NCI-H82 treated with DMSO at 0.1 percent for 48 hours (cell line): ENCODE data around the gene MAGEB6.
"Not testable (repeated sequence)": the region's sequence is repeated elsewhere in the genome, so short reads cannot be mapped to it uniquely, and the experiment has no call there.

Source experiments
- DNase-seq: peaks from one replicate; lab custom pipeline; 2025; ENCODE audit not compliant: unreplicated experiment; lab: John Stamatoyannopoulos, UW

MAGEB6 gene, protein sequence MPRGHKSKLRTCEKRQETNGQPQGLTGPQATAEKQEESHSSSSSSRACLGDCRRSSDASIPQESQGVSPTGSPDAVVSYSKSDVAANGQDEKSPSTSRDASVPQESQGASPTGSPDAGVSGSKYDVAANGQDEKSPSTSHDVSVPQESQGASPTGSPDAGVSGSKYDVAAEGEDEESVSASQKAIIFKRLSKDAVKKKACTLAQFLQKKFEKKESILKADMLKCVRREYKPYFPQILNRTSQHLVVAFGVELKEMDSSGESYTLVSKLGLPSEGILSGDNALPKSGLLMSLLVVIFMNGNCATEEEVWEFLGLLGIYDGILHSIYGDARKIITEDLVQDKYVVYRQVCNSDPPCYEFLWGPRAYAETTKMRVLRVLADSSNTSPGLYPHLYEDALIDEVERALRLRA

DNA sequence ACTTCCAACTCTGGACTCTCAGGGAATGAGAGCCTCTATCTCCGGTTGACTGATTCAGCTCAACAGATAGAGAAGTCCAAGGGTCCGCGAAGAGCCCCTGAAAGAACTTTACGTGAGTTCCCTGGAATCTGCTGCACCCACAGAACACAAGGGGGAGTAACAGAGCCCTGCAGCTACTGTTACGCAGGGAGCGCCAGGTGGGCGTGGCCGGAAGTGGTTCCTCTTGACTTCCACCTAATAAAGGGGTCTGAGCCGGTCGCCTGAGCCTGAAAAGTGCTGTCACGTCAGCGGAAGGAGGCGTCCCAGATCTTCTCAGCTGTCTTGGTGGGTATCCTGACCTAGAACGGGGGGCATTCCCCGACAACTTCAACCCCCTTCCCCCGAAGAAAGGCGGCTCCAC lies at the start of gene MAGEB6:
MAGEB6 (plus strand) TSS at position 237 of the 400 bp plus-strand sequence. CDS start 1,407 bp downstream, outside the sequence.
- no peak for DNase-seq

DNA sequence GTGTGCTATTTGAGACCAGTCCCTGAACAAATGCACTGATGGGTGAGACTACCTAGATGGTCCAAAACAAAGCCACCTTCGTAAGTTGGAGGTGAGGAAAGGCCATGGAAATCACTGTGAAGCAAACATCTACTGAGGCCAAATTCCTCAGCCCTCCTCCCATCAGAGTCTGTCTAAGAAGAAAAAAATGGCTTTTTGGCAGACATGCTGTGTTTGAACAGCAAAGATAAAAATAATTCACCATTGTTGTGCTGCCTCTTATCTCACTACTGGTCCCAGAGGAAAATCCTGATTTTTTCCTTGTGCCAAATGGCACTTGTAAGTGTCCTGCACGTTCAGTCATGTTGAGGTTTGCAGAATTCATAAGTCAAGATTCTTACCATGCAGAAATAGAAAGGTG lies 46.2 kb upstream of the MAGEB6 start:
- no peak for DNase-seq

- no peak for DNase-seq
Measured at GRCh38 chrX:26160301-26160700, 31.9 kb upstream of the MAGEB6 start, which contains the start of gene MAGEB6B. TSS of gene MAGEB6B (plus strand) at chrX:26160601. CDS start at chrX:26160601, 0 bp downstream.

DNA sequence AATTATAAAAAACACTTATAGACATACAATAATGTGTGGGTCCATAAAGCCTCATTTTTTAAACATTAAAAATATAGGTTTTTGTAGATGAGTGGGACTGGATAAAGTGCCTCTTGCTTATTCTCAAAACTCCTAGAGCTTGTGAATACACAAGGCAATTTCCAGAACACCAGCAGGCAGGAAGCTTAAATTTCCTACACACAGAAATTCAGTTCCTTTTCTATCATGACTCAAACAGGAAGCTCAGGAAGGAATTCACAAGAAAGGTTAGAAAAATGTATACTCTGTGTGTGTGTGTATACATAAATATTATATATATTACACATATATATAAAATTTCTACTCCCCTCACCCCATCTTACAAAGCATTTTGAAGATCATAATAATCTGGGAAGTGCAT lies 11.3 kb downstream of the MAGEB6 start:
- DNase-seq, result no peak

- DNase-seq, result not testable (repeated sequence)
Measured at GRCh38 chrX:26204717-26205116, 12.5 kb downstream of the MAGEB6 start.

DNA sequence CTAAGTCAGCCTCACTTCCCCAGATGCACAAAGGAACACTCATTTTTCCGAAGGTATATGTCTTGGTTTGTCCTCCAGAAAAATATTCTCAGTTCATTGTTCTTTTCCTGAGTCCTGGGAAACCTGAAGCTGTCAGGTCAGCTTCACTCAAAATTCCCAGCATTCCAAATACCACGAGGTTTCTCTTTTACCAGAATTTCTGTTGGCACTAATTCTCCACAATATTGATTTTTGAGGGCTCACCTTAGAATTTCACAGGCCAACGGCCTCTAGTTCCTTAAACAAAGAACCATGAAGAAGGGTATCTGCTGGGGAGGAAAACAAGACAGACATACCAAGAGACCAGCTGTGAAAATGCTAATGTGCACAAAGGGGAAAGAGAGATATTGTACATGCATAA lies 15.8 kb downstream of the MAGEB6 start:
- DNase-seq, result no peak

DNA sequence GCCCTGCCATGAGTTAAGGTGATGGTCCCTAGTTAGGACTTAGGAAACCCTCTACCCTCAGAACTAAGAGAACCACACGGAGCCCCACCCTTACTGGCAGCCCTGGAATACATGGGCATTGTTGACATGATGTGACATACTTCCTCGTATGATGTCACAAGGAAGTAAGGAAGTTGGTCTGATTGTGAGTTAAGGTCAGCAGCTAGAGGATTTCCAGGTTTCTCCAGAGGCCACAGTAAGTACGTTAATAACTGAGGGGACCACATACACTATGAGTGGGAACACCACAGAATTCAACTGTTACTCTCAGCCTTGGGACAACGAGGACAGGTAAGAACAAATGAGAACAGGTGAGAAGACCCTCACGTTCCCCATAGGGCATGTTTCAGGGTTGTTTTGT lies 23.6 kb downstream of the MAGEB6 start, which contains the start of gene MAGEB5:
MAGEB5 (plus strand) TSS at position 301 of the 400 bp plus-strand sequence. CDS start 1,133 bp downstream, outside the sequence.
- no peak for DNase-seq

DNA sequence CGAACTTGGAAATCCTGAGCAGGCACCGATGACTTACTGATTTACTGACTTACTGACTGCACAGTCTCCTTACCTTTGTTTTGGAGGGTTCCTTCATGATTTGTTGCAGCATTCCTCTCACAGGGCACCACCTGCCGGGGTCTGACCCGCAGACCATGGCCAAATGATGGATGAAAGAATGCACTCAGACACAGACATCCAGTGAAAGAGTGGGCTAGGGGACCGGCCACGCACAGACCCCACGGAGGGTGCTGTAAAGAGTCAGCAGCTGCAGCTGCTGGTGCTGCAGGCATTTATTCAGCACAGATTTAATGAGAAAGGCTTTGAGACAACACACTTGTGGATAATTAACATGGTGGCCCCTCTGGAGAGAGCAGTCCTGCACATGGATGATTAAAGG lies 27.1 kb downstream of the MAGEB6 start:
- no peak for DNase-seq

DNA sequence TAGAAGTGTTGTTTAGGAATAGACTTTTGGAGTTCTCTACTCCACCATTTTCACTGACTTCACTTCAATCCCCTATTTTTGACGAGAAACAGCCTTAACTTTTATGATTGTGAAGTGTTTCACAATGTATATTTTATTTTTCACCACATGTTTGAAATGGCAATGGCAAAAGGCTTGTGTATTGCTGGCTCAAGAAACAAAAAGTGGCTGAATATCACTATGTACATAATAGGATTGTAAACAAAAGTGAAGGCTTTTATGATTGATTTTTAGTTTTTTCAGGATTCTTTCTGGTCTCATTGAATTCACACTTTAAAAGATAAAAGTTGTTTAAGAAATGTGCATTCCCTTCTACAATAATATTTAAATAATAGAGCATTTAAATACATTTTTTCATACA lies 41.9 kb downstream of the MAGEB6 start:
- no peak for DNase-seq
